ENCODE data around the gene PTPRN2.

Gene PTPRN2

GRCh38 chr7:157813741-157814661, 773.6 kb downstream of the PTPRN2 start:
- H3K4me3 ChIP-seq (ENCODE audit: low read depth, low read length): no peak overlapping the region
- no peak for TF ChIP-seq CTCF (IDR thresholded peaks at IDR 0.05; ENCODE audit: borderline replicate concordance, insufficient read depth, low read depth, low read length)

GRCh38 chr7:157813053-157813452, 774.6 kb downstream of the PTPRN2 start:
- TF ChIP-seq CTCF (IDR thresholded peaks at IDR 0.05; ENCODE audit: borderline replicate concordance, insufficient read depth, low read depth, low read length): no peak
- H3K4me3 ChIP-seq (ENCODE audit: low read depth, low read length): no peak overlapping the region

- TF ChIP-seq CTCF (IDR thresholded peaks at IDR 0.05; ENCODE audit: borderline replicate concordance, insufficient read depth, low read depth, low read length): no peak
- H3K4me3 ChIP-seq (ENCODE audit: low read depth, low read length): no peak overlapping the region
Measured at GRCh38 chr7:157811946-157812345, 775.7 kb downstream of the PTPRN2 start.

- H3K4me3 ChIP-seq (ENCODE audit: low read depth, low read length): no peak overlapping the region
- no peak for TF ChIP-seq CTCF (IDR thresholded peaks at IDR 0.05; ENCODE audit: borderline replicate concordance, insufficient read depth, low read depth, low read length)
Measured at GRCh38 chr7:157809863-157810851, 777.5 kb downstream of the PTPRN2 start.

GRCh38 chr7:157809154-157809862, 778.3 kb downstream of the PTPRN2 start:
- no peak overlapping the region for H3K4me3 ChIP-seq (ENCODE audit: low read depth, low read length)
- no peak for TF ChIP-seq CTCF (IDR thresholded peaks at IDR 0.05; ENCODE audit: borderline replicate concordance, insufficient read depth, low read depth, low read length)

- H3K4me3 ChIP-seq (ENCODE audit: low read depth, low read length): no peak overlapping the region
- TF ChIP-seq CTCF (IDR thresholded peaks at IDR 0.05; ENCODE audit: borderline replicate concordance, insufficient read depth, low read depth, low read length): no peak
Measured at GRCh38 chr7:157808042-157808441, 779.6 kb downstream of the PTPRN2 start.
